ENCODE measurements around the gene TOMM6.

The TOMM6 gene

GRCh38 chr6:41824571-41825569 lies 37.4 kb downstream of the TOMM6 start:
- DNase-seq, result no peak

GRCh38 chr6:41826343-41827022 lies 39.0 kb downstream of the TOMM6 start:
- DNase-seq, result no peak

DNA sequence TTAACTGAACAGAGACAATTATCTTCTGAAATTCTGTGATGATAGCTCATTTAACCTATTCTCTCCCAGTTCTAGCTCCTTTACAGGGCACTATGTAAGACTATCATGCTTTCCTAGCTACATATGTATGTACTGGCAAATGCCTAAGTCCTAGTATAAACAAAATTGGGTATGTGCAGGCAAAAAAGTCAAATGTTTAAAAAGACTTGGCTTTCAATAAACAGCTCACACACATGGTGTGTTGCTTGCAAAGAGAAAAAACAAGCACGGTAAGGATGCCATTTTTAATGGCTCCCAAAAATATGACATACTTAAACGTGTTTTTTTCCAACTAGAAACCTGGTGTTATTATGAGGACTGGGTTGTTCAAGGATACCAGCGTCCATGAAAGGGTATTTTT lies 44.8 kb downstream of the TOMM6 start:
- no peak for DNase-seq

DNA sequence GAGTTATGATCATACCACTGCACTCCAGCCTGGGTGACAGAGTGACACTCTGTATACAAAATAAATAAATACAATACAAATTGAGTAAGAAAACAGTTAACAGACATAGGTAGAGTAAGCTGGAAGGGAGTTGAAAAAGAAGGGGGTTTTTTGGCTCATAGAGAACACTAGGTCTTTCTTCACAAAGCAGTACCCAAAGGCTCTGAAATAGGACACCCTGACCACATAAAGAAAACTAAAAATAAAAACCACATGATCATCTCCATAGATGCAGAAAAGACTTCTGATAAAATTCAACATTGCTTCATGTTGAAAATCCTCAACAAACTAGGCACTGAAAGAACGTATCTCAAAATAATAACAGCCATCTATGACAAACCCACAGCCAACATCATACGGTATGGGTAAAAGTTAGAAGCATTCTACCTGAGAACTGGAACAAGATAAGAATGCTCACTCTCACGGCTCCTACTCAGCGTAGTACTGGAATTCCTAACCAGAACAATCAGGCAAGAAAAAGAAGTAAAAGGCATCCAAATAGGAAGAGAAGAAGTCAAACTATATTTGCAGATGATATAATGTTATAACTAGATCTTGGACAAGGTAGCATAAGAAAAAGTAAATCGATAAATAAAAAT lies 48.6 kb downstream of the TOMM6 start:
- no peak for DNase-seq

GRCh38 chr6:41836660-41837052 lies 49.2 kb downstream of the TOMM6 start:
- no peak for DNase-seq

Data from NCI-H524 (cell line).